Adrenal gland (tissue), 12 donors: ENCODE measurements around the gene PRKN. TPM values are rescaled to one million over a fixed set of nuclear protein-coding genes. Genes with fewer than 3 reads are reported as not detected.

ENCODE experiments used
- DNase-seq, 7 donors: peaks; one replicate each; pipeline ENCODE4 v3.0.0-alpha.2; 2019 to 2020
- H3K27ac ChIP-seq, 5 donors: fragments of 200-600 bp; sonication (generic) in 4 of 5; 1 replicate in 3 of 5; 2 replicates in 2 of 5; pipeline versions ENCODE4 v1.5.1 to v1.8.0; 2016 to 2020; ENCODE audit warnings: mild to moderate bottlenecking in 1 of 5
- H3K27me3 ChIP-seq: fragments of 200-600 bp; 2 replicates; pipeline ENCODE4 v1.8.0; 2021
- H3K36me3 ChIP-seq, 2 donors: fragments of 200-600 bp; replicated peaks in 1 of 2; 1 replicate in 1 of 2; 2 replicates in 1 of 2; pipeline versions ENCODE4 v1.5.1 to v1.8.0; 2018 to 2022
- H3K4me1 ChIP-seq, 2 donors: fragments of 200-600 bp; replicated peaks in 1 of 2; 1 replicate in 1 of 2; 2 replicates in 1 of 2; pipeline versions ENCODE4 v1.5.1 to v1.8.0; 2018 to 2021
- H3K4me3 ChIP-seq, 4 donors: fragments of 200-600 bp; sonication (generic) in 3 of 4; one replicate each; pipeline ENCODE4 v1.5.1; 2016 to 2018
- H3K9me3 ChIP-seq, 3 donors: fragments of 200-600 bp; sonication (generic) in 1 of 3; replicated peaks in 1 of 3; 1 replicate in 2 of 3; 2 replicates in 1 of 3; pipeline versions ENCODE4 v1.5.1 to v1.8.0; 2016 to 2021
- POLR2A ChIP-seq, 2 donors: fragments of 450-650 bp; IDR thresholded peaks; one replicate each; pipeline ENCODE4 v1.6.1; 2017; ENCODE audit warnings: antibody characterized with exemption in 2 of 2, mild to moderate bottlenecking in 2 of 2, moderate library complexity in 1 of 2
- WGBS, 4 donors: extraction: QIAGEN DNeasy Blood & Tissue Kit in 2 of 4; methylation state at CpG; one replicate each; pipeline versions ENCODE4 v1.1.5 to v1.1.7; 2013 to 2017; 5-methylcytosine and 5-hydroxymethylcytosine counted together
- intact Hi-C, 2 donors: fragments of 100-400 bp; cut with DNase I; formaldehyde crosslinking; loops; one replicate each; pipeline versions ENCODE4 v1.14.1 to v1.15.0; 2022 to 2023
- polyA plus RNA-seq, 3 donors: library from polyadenylated mRNA; stranded (reverse); fragments of 200-250 nt in 2 of 3; fragments of 350-450 nt in 1 of 3; fragmentation: Illumina TruSeq in 1 of 3; extraction: RNeasy Lipid Tissue Mini Kit (QIAGEN cat#74804) in 1 of 3; gene quantifications; one replicate each; pipeline ENCODE4 v1.2.3, GENCODE V29; 2013 to 2014
- total RNA-seq, 9 donors: library from RNA; depleted of rRNA in 4 of 9; stranded (reverse); fragments of >200 nt in 4 of 9; fragments of 120-200 nt in 1 of 9; fragmentation: NEBNext Ultra II Directional in 1 of 9; extraction: Animal tissue kit (Norgen Biotek cat#: 25700) in 1 of 9; gene quantifications; one replicate each; pipeline versions ENCODE4 v1.1.0 to v1.2.4, GENCODE V29; 2013 to 2023
- TF ChIP-seq, protein P1 (sequence below), 6 experiments: fragments of 450-650 bp in 4 of 6; fragments of 200-600 bp in 2 of 6; sonication (generic) in 1 of 6; IDR thresholded peaks; 1 replicate in 5 of 6; 2 replicates in 1 of 6; pipeline versions ENCODE4 v1.5.1 to v1.8.0; 2016 to 2021; ENCODE audit warnings: antibody characterized with exemption in 6 of 6, mild to moderate bottlenecking in 2 of 6, moderate library complexity in 1 of 6
- donor health status: healthy with polysubstance abuse.
- donor health status: Bipolar disorder and iron deficiency.
- donor health status: DM: yes; HTN: yes; CAD: no.
- donor health status: DM: no; HTN: no; CAD: no.
- donor health status: DM: no; HTN: no; CAD: no.
- donor health status: DM: yes; HTN: yes; CAD: no.

Gene PRKN
- total and polyA plus RNA-seq, 12 donors = 1.9 to 159 (median 13.3) TPM

DNA sequence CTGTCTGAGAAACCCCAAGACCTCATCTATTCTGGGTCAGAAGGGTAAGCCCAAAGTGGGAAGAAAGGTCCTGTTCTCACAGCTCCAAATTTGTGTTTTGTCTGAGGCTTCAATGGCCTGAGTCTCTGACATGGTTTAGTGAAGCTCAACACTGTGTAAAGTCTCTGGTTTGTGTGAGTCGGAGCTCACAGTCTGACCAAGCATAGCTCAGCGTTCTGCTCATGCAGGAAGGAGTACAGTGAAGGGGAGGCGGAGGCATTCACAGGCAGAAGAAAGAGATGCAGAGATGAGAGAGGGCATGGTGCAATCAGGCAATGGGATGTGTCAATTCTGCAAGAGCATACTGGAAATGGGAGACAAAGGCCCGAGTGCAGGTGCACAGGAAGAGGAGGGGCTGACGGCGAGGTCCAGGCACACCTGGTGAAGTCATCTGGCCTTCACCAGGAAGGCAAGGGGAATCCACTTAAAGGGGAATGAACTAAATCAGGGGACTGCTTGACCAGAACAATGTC is 990.7 kb downstream of the PRKN start:
- no peak overlapping the region for H3K27ac ChIP-seq
- H3K27me3 ChIP-seq = no peaks in the 10 kb centered on the region
- 81 to 89% (median 83%) methylated on average over 6 of the region's 6 CpGs for WGBS, 4 donors
- no peaks in the 10 kb centered on the region for H3K9me3 ChIP-seq
- H3K4me3 ChIP-seq = no peak overlapping the region
- no peaks in the 10 kb centered on the region for H3K36me3 ChIP-seq
- no peak for DNase-seq
- intact Hi-C loops = no loop called here
- H3K4me1 ChIP-seq = no peaks in the 10 kb centered on the region
- TF ChIP-seq, protein P1, sequence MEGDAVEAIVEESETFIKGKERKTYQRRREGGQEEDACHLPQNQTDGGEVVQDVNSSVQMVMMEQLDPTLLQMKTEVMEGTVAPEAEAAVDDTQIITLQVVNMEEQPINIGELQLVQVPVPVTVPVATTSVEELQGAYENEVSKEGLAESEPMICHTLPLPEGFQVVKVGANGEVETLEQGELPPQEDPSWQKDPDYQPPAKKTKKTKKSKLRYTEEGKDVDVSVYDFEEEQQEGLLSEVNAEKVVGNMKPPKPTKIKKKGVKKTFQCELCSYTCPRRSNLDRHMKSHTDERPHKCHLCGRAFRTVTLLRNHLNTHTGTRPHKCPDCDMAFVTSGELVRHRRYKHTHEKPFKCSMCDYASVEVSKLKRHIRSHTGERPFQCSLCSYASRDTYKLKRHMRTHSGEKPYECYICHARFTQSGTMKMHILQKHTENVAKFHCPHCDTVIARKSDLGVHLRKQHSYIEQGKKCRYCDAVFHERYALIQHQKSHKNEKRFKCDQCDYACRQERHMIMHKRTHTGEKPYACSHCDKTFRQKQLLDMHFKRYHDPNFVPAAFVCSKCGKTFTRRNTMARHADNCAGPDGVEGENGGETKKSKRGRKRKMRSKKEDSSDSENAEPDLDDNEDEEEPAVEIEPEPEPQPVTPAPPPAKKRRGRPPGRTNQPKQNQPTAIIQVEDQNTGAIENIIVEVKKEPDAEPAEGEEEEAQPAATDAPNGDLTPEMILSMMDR (IDR thresholded peaks at IDR 0.05) = no peak
- no peak for TF ChIP-seq POLR2A (IDR thresholded peaks at IDR 0.05)

DNA sequence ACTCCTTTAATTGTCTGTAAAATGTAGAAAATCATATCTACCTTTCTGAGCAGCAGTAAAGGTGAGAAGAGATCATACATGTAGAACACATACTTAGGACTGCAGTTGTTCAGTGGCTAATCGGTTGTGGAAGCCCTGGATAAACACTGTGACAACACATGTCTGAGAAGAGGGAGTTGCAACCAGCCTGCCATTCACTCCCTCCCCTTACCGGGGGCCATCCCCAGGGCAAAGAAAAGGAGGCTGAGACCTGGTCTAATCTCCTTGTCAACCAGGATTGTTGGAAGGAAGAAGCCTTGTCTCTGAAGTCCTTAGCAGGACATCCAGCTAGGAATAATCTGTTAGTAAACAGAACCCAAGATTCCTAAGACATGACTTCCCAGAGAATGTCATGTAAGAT is 991.2 kb downstream of the PRKN start:
- H3K4me1 ChIP-seq = no peaks in the 10 kb centered on the region
- intact Hi-C loops = no loop called here
- DNase-seq = no peak
- H3K9me3 ChIP-seq = no peaks in the 10 kb centered on the region
- H3K27me3 ChIP-seq = no peaks in the 10 kb centered on the region
- no peak overlapping the region for H3K4me3 ChIP-seq
- H3K27ac ChIP-seq = no peak overlapping the region
- TF ChIP-seq, protein P1 (IDR thresholded peaks at IDR 0.05) = no peak
- no peak for TF ChIP-seq POLR2A (IDR thresholded peaks at IDR 0.05)
- no peaks in the 10 kb centered on the region for H3K36me3 ChIP-seq
- WGBS, 4 donors = 77 to 100% (median 81%) methylated on average over 2 of the region's 2 CpGs

DNA sequence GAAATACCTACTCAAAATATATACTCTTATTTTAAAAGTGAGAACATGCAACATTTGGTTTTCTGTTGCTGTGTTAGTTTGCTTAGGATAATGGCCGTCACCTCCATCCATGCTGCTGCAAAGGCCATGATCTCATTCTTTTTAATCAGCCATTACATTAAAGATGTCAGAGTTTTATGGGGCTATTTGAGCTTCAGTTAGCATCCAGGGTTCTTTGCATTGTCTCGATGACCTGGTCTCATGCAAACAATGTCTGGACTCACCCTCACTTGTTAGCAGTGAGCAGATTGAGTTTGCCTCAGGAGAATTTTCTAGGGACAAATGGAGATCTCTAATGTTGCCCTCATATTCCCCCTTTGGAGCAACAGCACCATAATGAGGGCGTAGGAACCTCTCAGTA is 995.0 kb downstream of the PRKN start:
- Histone ChIP-seq H3K27me3 (no peaks in the 10 kb centered on the region), H3K4me3 (no peak overlapping the region), H3K4me1 (no peaks in the 10 kb centered on the region), H3K9me3 (no peaks in the 10 kb centered on the region), H3K36me3 (no peaks in the 10 kb centered on the region), H3K27ac (no peak overlapping the region)
- no peak for DNase-seq
- intact Hi-C loops = no loop called here
- TF ChIP-seq, protein P1 (IDR thresholded peaks at IDR 0.05) = no peak
- TF ChIP-seq POLR2A (IDR thresholded peaks at IDR 0.05) = no peak
- 88 to 93% (median 91%) methylated on average over 3 of the region's 3 CpGs for WGBS, 4 donors

DNA sequence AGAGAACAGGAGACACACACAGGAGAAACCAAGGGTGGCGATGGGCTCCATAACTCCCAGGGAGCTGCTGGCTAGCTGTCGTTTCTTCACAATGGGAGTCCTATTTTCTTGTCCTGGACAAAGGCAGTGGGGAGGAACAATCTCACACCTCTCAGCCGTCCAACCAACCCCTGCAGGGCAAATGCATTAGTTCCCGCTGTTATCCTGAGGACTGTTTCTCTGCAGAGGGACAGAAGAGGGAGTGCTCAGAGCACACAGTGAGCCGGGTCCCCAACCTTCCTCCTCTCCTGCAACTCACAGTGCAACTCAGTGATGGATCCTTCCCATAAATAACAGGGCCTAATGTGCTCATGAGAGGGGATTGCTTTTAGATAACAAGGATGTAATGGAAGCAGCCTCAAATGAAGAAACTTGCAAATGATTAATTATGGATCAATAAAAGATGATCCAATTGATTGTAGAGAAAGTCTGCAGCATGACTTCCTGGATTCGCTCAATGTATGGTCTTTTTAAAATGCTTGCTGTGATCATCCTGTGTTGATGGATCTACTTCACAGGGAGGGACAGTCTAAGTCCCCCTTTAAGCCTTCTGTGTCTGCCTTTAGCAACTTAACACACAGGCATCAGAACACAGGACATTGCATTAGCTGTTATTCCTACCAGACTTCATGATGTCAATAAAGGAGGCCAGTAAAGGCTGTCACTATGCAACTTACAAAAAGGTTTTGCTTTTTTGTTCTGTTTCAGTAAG is 1000.3 kb downstream of the PRKN start:
- no peak for TF ChIP-seq POLR2A (IDR thresholded peaks at IDR 0.05)
- TF ChIP-seq, protein P1 (IDR thresholded peaks at IDR 0.05) = no peak
- 78 to 87% (median 83%) methylated on average over 6 of the region's 6 CpGs for WGBS, 4 donors
- intact Hi-C loops = no loop called here

More for the DNA sequence above, 1000.3 kb downstream of the PRKN start:
- H3K9me3 ChIP-seq = no peaks in the 10 kb centered on the region
- H3K27me3 ChIP-seq = no peaks in the 10 kb centered on the region
- H3K4me1 ChIP-seq = no peaks in the 10 kb centered on the region
- no peak overlapping the region for H3K27ac ChIP-seq
- H3K36me3 ChIP-seq = no peaks in the 10 kb centered on the region
- no peak for DNase-seq
- no peak overlapping the region for H3K4me3 ChIP-seq
